HCT116 (cell line): ENCODE data around the gene RAB31. TPM values are rescaled to one million over a fixed set of nuclear protein-coding genes. Genes with fewer than 3 reads are reported as not detected.

Experiments used
- ATAC-seq: fragments of 200-7000 bp; cut with Tn5 transposase; 2 replicates; pipeline ENCODE4 v1.9.1; 2020; ENCODE audit warnings: mild to moderate bottlenecking, moderate library complexity
- BruUV-seq: library from RNA; stranded (reverse); fragments of 400-500 nt; replicated peaks from 2 replicates; lab custom pipeline; 2021; lab: Mats Ljungman, UMichigan
- CTCF ChIA-PET: fragments of 300-600 bp; sonication (Branson Sonifier 250); formaldehyde crosslinking; loops from one replicate; lab custom pipeline; 2021; ENCODE audit warnings: antibody characterized with exemption; lab: Charles Lee
- POLR2A ChIA-PET: fragments of 300-600, 350-600 bp; sonication (Branson Sonifier 250); formaldehyde crosslinking; loops from one replicate; lab custom pipeline; 2021; ENCODE audit warnings: antibody characterized with exemption; lab: Charles Lee
- RAD21 ChIA-PET, 2 experiments: fragments of 300-600 bp; sonication (Branson Sonifier 250); formaldehyde crosslinking; loops; one replicate each; lab custom pipeline; 2023; ENCODE audit warnings: low total read pairs in 2 of 2; ENCODE audit not compliant: uncharacterized antibody in 2 of 2, unreplicated experiment in 2 of 2, low non-redundant PET in 1 of 2; lab: Charles Lee
- DNase-seq: peaks from one replicate; pipeline ENCODE4 v3.0.0-alpha.2; 2010; ENCODE audit warnings: low read depth, low spot score
- H2AFZ ChIP-seq: fragments of 200-600 bp; shearing (Covaris generic), sonication (generic); 2 replicates; pipeline ENCODE4 v1.6.1; 2017; ENCODE audit warnings: low read depth, mixed run types, mixed read lengths, antibody characterized with exemption, low read length; ENCODE audit not compliant: poor library complexity, severe bottlenecking
- H3K27ac ChIP-seq: 2 replicates; pipeline ENCODE4 v1.5.1; 2012; ENCODE audit warnings: low read depth, low read length
- H3K27me3 ChIP-seq: fragments of 200-600 bp; sonication (generic); 2 replicates; pipeline ENCODE4 v1.6.1; 2016; ENCODE audit warnings: mixed run types, low read length, mixed read lengths; ENCODE audit not compliant: insufficient read depth
- H3K36me3 ChIP-seq, 2 experiments: fragments of 200-500 bp in 1 of 2; fragments of 200-600 bp in 1 of 2; sonication (Bioruptor generic) in 1 of 2; sonication (generic) in 1 of 2; 2 replicates each; pipeline versions ENCODE4 v1.5.1 to v1.6.1; 2014 to 2016; ENCODE audit warnings: low read length in 2 of 2, inconsistent platforms in 1 of 2, mixed read lengths in 1 of 2, mixed run types in 1 of 2; ENCODE audit not compliant: insufficient read depth in 2 of 2, control insufficient read depth in 1 of 2
- H3K4me1 ChIP-seq, 2 experiments: fragments of 200-600 bp in 1 of 2; sonication (generic) in 1 of 2; 2 replicates each; pipeline versions ENCODE4 v1.5.1 to v1.6.1; 2012 to 2017; ENCODE audit warnings: low read length in 2 of 2, inconsistent platforms in 1 of 2, mild to moderate bottlenecking in 1 of 2, mixed read lengths in 1 of 2, mixed run types in 1 of 2, moderate library complexity in 1 of 2; ENCODE audit not compliant: insufficient read depth in 2 of 2, control insufficient read depth in 1 of 2
- H3K4me2 ChIP-seq: fragments of 200-600 bp; sonication (generic); 2 replicates; pipeline ENCODE4 v1.6.1; 2017; ENCODE audit warnings: mixed run types, low read length, mixed read lengths
- H3K4me3 ChIP-seq, 2 experiments: fragments of 200-600 bp in 1 of 2; sonication (generic) in 1 of 2; replicated peaks in 1 of 2; 2 replicates each; pipeline ENCODE4 v1.5.1; 2011 to 2016; ENCODE audit warnings: low read length in 2 of 2, control low read depth in 1 of 2, low read depth in 1 of 2, mild to moderate bottlenecking in 1 of 2, mixed read lengths in 1 of 2, mixed run types in 1 of 2
- H3K79me2 ChIP-seq: fragments of 200-600 bp; sonication (generic); 2 replicates; pipeline ENCODE4 v1.6.1; 2017; ENCODE audit warnings: mild to moderate bottlenecking, mixed run types, low read length, moderate library complexity, mixed read lengths; ENCODE audit not compliant: insufficient read depth
- H3K9ac ChIP-seq: fragments of 200-600 bp; sonication (generic); 2 replicates; pipeline ENCODE4 v1.6.1; 2016; ENCODE audit warnings: low read length, mixed read lengths
- H3K9me2 ChIP-seq: fragments of 200-600 bp; sonication (generic), shearing (Covaris generic); 2 replicates; pipeline ENCODE4 v1.6.1; 2017; ENCODE audit warnings: mixed run types, mild to moderate bottlenecking, moderate library complexity; ENCODE audit not compliant: insufficient read depth
- H3K9me3 ChIP-seq, 2 experiments: fragments of 200-500 bp in 1 of 2; fragments of 200-600 bp in 1 of 2; sonication (Bioruptor generic) in 1 of 2; sonication (generic) in 1 of 2; 2 replicates each; pipeline ENCODE4 v1.6.1; 2014 to 2017; ENCODE audit warnings: low read length in 2 of 2, mixed read lengths in 2 of 2, inconsistent platforms in 1 of 2, low read depth in 1 of 2, mild to moderate bottlenecking in 1 of 2, mixed run types in 1 of 2, moderate library complexity in 1 of 2; ENCODE audit not compliant: control insufficient read depth in 1 of 2, insufficient read depth in 1 of 2
- H4K20me1 ChIP-seq: fragments of 200-600 bp; sonication (generic), shearing (Covaris generic); 2 replicates; pipeline ENCODE4 v1.6.1; 2017; ENCODE audit warnings: mixed run types, mild to moderate bottlenecking, moderate library complexity; ENCODE audit not compliant: insufficient read depth
- CBX3 ChIP-seq: IDR thresholded peaks from 2 replicates; pipeline ENCODE4 v1.6.1; 2012; ENCODE audit warnings: low read depth
- CEBPB ChIP-seq: IDR thresholded peaks from 2 replicates; pipeline ENCODE4 v1.6.1; 2012; ENCODE audit warnings: low read depth
- EZH2phosphoT487 ChIP-seq: fragments of 200-600 bp; IDR thresholded peaks from 2 replicates; pipeline ENCODE4 v1.6.1; 2018; ENCODE audit warnings: antibody characterized with exemption, borderline replicate concordance
- FOSL1 ChIP-seq: IDR thresholded peaks from 2 replicates; pipeline ENCODE4 v1.6.1; 2012; ENCODE audit warnings: low read depth
- JUND ChIP-seq: IDR thresholded peaks from 2 replicates; pipeline ENCODE4 v1.6.1; 2012
- POLR2A ChIP-seq: IDR thresholded peaks from 2 replicates; pipeline ENCODE4 v1.7.0; 2011; ENCODE audit warnings: borderline replicate concordance; ENCODE audit not compliant: insufficient read depth, insufficient read length; ENCODE audit errors: extremely low read depth
- POLR2AphosphoS5 ChIP-seq: IDR thresholded peaks from 2 replicates; pipeline ENCODE4 v1.6.1; 2011; ENCODE audit warnings: mild to moderate bottlenecking, low read depth, low read length, moderate library complexity
- RAD21 ChIP-seq: IDR thresholded peaks from 2 replicates; pipeline ENCODE4 v1.6.1; 2012; ENCODE audit warnings: low read depth, mild to moderate bottlenecking
- SIN3A ChIP-seq: IDR thresholded peaks from 2 replicates; pipeline ENCODE4 v1.6.1; 2012; ENCODE audit warnings: low read depth
- SP1 ChIP-seq: IDR thresholded peaks from 2 replicates; pipeline ENCODE4 v1.6.1; 2012; ENCODE audit warnings: low read depth
- SRF ChIP-seq: IDR thresholded peaks from 2 replicates; pipeline ENCODE4 v1.6.1; 2012; ENCODE audit warnings: low read depth
- TCF7L2 ChIP-seq: IDR thresholded peaks from 2 replicates; pipeline ENCODE4 v1.7.0; 2011; ENCODE audit warnings: borderline replicate concordance, inconsistent platforms; ENCODE audit not compliant: insufficient read depth, insufficient read length; ENCODE audit errors: extremely low read depth
- ZNF274 ChIP-seq: fragments of 200-500 bp; sonication (Bioruptor generic); IDR thresholded peaks from 2 replicates; pipeline ENCODE4 v1.6.1; 2014; ENCODE audit warnings: mild to moderate bottlenecking, low read depth, low read length, inconsistent platforms
- intact Hi-C: fragments of 100-400 bp; cut with micrococcal nuclease; formaldehyde crosslinking; loops from 2 replicates; pipeline ENCODE4 v1.10.0; 2022
- total RNA-seq: library from RNA; stranded (reverse); gene quantifications from one replicate; pipeline ENCODE4 v1.2.1, GENCODE V29; 2021; ENCODE audit not compliant: unreplicated experiment
- TF ChIP-seq, protein P1 (sequence below): IDR thresholded peaks from 2 replicates; pipeline ENCODE4 v1.6.1; 2011; ENCODE audit warnings: mild to moderate bottlenecking, low read length, moderate library complexity; ENCODE audit not compliant: insufficient replicate concordance; ENCODE audit errors: extremely low read depth
- TF ChIP-seq, protein P2 (sequence below): IDR thresholded peaks from 2 replicates; pipeline ENCODE4 v1.6.1; 2012
- TF ChIP-seq, protein P3 (sequence below): IDR thresholded peaks from 2 replicates; pipeline ENCODE4 v1.6.1; 2012

The RAB31 gene
- total RNA-seq, 1 experiment from 2014 or later: 46.9 TPM

DNA sequence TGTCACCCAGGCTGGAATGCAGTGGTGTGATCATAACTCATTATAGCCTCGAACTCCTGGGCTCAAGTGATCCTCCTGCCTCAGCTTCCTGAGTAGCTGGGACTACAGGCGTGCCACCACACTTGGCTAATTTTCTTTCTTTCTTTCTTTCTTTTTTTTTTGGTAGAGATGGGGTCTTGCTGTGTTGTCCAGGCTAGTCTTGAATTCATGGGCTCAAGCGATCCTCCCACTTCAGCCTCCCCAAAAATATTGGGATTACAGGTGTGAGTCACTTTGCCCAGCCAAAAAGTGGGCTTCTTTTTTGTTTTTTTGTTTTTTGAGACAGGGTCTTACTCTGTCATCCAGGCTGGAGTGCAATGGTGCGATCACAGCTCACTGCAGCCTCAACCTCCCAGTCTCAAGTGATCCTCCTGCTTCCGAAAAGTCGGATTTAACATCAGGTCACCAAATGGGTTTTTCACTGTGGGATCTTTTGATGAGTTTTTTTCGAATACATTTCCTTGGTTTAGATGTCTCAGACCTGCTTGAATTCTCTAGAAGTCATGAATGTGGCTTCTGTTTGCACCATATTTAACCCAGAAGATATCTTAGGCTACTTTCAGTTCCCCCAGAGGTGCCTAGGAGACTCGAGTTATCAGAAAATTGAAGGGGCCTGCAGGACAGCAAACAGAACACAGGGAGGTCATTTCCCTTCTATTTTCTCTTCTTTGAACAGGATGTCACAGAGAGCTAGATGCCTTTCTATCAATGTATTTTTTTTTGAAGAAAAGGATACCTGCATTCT lies 8.9 kb downstream of the RAB31 start:
- Histone ChIP-seq H3K9me3 (no peaks in the 10 kb centered on the region), H3K4me1 (peaks cover 31 to 38% of the 10 kb centered on the region in 2 experiments), H3K27me3 (no peaks in the 10 kb centered on the region), H3K9ac (no peak overlapping the region), H3K36me3 (no peaks in the 10 kb centered on the region), H3K4me2 (no peak overlapping the region), H3K27ac (no peak overlapping the region), H3K79me2 (peaks cover 23% of the 10 kb centered on the region), H3K9me2 (no peaks in the 10 kb centered on the region), H2AFZ (no peak overlapping the region), H3K4me3 (no peak overlapping the region), H4K20me1 (no peaks in the 10 kb centered on the region)
- ChIA-PET RAD21 (no interaction called here), CTCF (no interaction called here), POLR2A (no interaction called here)
- BruUV-seq: no TSS peak
- intact Hi-C loops: no loop called here
- no peak for TF ChIP-seq SP1
- no peak for TF ChIP-seq JUND
- TF ChIP-seq SIN3A: no peak
- DNase-seq (no peak), ATAC-seq (no peak)

DNA sequence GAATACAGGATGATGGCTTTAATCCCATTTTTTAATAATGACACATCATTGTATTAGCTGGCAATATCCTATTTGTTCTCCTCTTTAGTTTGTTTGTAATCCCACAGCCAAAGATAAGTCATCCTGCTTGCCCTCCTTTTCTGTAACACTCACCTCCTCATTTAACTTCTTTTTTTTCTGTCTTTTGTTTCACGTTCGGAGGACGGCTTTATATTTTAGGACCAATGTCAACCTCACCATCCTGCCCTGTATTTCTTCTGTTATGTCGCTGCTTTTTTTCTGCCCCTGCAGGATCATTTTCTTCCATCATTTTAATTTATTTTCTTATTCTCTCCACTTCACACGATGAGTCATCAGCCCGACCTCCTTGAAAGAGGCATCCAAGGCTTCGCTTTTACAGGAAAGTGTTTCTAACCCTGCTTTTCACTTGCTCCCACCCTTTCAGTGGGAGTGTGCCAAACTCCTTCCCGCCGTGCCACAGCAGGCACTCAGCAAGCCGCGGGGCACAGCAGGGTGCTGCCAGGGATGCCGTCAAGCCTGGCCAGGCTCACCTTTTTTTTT lies 11.4 kb downstream of the RAB31 start:
- ChIA-PET RAD21 (no interaction called here), CTCF (no interaction called here), POLR2A (interaction anchor here (0.6 kb wide), 1 partner anchor 11 kb away, joined by 3 read pairs; the partner anchor contains the start of gene RAB31)
- Histone ChIP-seq H3K4me3 (peak overlapping the region; percentile 21 to 37; a peak in 3 of 4 replicates), H3K27me3 (no peaks in the 10 kb centered on the region), H3K79me2 (peaks cover 23% of the 10 kb centered on the region), H3K27ac (peak overlapping the region; percentile 64), H3K4me1 (peaks cover 31 to 42% of the 10 kb centered on the region in 2 experiments), H2AFZ (no peak overlapping the region), H3K9ac (peak overlapping the region; percentile 18), H3K9me2 (no peaks in the 10 kb centered on the region), H3K9me3 (no peaks in the 10 kb centered on the region), H3K36me3 (peaks cover 0 to 3% of the 10 kb centered on the region in 2 experiments; a peak in 1 of 4 replicates), H4K20me1 (no peaks in the 10 kb centered on the region), H3K4me2 (peak overlapping the region; percentile 73)
- intact Hi-C loops: loop anchor here (1.0 kb wide), 1 partner anchor 18 kb away; no protein-coding TSS in a partner anchor
- BruUV-seq: no TSS peak
- TF ChIP-seq SP1 (peak; percentile 74), RAD21 (peak; percentile 23), CBX3 (peak; percentile 72; the same call in 1 of the 2 replicates), CEBPB (peak; percentile 60), SRF (0 out of 2 replicates have a peak, but pooled peaks have one; percentile 37), SIN3A (peak; percentile 34; the same call in 1 of the 2 replicates), TCF7L2 (peak; percentile 77), FOSL1 (peak; percentile 85), POLR2A (no peak), ZNF274 (no peak), POLR2AphosphoS5 (peak; percentile 22; the same call in 1 of the 2 replicates), EZH2phosphoT487 (no peak), JUND (peak; percentile 79)
- TF ChIP-seq, protein P1, sequence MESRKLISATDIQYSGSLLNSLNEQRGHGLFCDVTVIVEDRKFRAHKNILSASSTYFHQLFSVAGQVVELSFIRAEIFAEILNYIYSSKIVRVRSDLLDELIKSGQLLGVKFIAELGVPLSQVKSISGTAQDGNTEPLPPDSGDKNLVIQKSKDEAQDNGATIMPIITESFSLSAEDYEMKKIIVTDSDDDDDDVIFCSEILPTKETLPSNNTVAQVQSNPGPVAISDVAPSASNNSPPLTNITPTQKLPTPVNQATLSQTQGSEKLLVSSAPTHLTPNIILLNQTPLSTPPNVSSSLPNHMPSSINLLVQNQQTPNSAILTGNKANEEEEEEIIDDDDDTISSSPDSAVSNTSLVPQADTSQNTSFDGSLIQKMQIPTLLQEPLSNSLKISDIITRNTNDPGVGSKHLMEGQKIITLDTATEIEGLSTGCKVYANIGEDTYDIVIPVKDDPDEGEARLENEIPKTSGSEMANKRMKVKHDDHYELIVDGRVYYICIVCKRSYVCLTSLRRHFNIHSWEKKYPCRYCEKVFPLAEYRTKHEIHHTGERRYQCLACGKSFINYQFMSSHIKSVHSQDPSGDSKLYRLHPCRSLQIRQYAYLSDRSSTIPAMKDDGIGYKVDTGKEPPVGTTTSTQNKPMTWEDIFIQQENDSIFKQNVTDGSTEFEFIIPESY: no peak
- TF ChIP-seq, protein P2, sequence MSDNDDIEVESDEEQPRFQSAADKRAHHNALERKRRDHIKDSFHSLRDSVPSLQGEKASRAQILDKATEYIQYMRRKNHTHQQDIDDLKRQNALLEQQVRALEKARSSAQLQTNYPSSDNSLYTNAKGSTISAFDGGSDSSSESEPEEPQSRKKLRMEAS: peak; percentile 61
- TF ChIP-seq, protein P3, sequence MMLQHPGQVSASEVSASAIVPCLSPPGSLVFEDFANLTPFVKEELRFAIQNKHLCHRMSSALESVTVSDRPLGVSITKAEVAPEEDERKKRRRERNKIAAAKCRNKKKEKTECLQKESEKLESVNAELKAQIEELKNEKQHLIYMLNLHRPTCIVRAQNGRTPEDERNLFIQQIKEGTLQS: no peak
- DNase-seq (peak; percentile 80), ATAC-seq (peak; percentile 80)
